Measurements from ENCODE around the gene DIS3.
"Not testable (repeated sequence)": the region's sequence is repeated elsewhere in the genome, so short reads cannot be mapped to it uniquely, and the experiment has no call there.

The DIS3 gene

GRCh38 chr13:72751220-72751619, 30.5 kb downstream of the DIS3 start:
- DNase-seq (ENCODE audit: low spot score) = no peak

DNA sequence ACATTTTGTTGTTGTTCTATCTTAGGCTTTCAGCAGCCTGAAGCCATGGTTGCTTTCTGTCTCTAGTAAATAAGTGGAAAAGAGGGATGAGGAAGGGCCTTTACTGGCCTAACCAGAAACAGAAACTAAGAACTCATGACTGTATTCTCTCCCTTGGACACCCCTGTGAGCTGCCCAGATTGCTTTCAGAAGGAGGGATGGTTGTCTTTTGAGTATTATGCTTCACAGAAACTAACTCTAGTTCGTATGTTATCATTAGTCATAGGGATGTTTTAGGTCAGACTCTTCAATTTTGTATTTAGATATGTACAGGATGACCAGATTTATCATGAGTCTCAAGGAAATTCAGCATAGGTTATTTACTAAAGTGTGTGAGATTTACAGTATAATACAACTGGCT, 36.4 kb downstream of the DIS3 start:
- DNase-seq (ENCODE audit: low spot score) = no peak

DNA sequence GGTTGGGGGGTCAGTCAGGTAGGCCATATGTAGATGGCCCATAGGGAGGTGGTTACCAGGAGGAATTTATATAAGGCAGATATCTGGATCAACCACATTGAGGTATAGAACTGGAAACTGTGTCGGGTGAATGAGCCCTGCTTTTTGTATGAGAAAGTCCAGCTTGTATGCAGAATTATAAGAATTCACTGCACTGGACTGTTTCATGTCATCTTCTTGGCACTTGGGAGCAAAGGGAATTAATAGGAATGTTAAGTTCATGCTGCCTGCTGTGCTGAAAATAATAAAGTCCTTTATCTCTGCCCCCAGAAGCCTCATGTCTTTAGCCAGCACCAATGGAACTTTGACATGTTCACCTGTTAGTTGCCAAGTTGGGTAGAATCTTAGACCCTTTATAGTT, 41.7 kb downstream of the DIS3 start:
- DNase-seq (ENCODE audit: low spot score) = no peak

GRCh38 chr13:72737033-72737432, 44.7 kb downstream of the DIS3 start:
- DNase-seq (ENCODE audit: low spot score) = no peak

DNA sequence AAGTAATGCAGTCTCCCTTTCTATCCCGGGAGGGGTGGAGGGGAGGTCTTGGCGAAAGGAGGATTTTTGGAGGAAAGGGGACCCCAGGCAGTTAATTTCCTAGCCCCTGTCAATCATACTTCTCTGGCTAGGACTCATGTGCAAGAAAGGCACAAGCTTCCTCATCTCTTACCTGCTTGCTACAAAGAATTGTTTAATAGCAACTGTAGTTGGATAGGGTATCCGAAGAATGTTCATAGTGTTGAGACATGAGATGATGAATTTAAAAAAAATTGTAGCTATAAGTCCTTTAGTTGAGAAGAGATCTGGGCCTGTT, 53.5 kb downstream of the DIS3 start:
- no peak for DNase-seq (ENCODE audit: low spot score)

- peak; percentile 99 for DNase-seq (ENCODE audit: low spot score)
Observed at GRCh38 chr13:72727417-72728289, 54.0 kb downstream of the DIS3 start, which contains the start of the genes BORA and MZT1. Gene BORA (plus strand): TSS chr13:72727923. CDS start chr13:72728941, 1,018 bp downstream. Gene MZT1 (minus strand): TSS chr13:72727629. CDS start chr13:72727602, 27 bp downstream.

- no peak for DNase-seq (ENCODE audit: low spot score)
Observed at GRCh38 chr13:72726726-72727416, 54.8 kb downstream of the DIS3 start.

DNA sequence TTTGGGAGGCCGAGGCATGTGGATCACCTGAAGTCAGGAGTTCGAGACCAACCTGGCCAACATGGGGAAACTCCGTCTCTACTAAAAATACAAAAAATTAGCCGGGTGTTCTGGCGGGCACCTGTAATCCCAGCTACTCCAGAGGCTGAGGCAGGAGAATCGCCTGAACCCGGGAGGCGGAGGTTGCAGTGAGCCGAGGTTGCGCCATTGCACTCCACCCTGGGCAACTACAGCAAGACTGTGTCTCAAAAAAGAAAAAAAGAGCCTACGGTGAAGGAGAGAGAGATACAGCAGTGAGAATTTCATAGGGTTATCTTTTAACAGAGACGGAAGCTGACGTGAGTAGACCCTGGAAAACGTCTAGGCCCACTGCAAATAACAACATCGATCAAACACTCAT, 55.5 kb downstream of the DIS3 start:
- DNase-seq (ENCODE audit: low spot score) = not testable (repeated sequence)

- DNase-seq (ENCODE audit: low spot score) = no peak
Observed at GRCh38 chr13:72716776-72717175, 64.9 kb downstream of the DIS3 start.

Small RNAs within 50 kb of the gene (small RNA-seq; reads per million reads assigned to genes)
- 0 to 0.04 reads per million in 2 experiments for gene RNU6-80P

Data from SK-N-DZ (cell line).